ENCODE results near the gene CLEC18C.
"Not testable (repeated sequence)": the region's sequence is repeated elsewhere in the genome, so short reads cannot be mapped to it uniquely, and the experiment has no call there.

Gene CLEC18C

DNA sequence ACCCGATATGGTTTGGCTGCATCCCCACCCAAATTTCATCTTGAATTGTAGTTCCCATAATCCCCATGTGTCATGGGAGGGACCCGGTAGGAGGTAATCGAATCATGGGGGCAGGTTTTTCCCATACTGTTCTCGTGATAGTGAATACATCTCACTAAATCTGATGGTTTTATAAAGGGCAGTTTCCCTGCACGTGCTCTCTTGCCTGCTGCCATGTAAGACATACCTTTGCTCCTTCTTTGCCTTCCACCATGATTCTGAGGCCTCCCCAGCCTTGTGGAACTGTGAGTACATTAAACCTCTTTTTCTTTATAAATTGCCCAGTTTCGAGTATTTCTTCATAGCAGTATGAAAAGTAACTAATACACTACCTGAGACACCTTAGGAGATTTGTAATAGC is 32.8 kb downstream of the CLEC18C start:
- not testable (repeated sequence) for DNase-seq (ENCODE audit: low read depth)

DNA sequence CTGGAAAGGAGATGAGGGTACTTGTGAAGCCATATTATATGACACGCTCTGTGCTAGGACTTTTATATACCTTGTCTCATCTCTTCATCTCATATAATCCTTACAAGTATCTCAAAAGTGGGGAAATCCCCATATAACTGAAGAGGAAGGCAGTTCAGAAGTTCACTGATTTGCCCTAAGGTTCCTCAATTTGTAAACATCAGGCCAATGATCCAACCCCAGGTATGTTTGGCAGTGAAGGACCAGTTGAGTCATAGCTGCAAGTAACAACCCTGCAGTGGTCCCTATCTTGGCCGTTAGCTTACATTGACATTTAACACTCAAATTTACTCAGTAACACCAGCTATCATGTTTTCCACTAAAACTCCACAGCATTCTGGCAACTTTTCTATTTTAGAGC is 45.0 kb downstream of the CLEC18C start:
- DNase-seq (ENCODE audit: low read depth) = not testable (repeated sequence)

DNA sequence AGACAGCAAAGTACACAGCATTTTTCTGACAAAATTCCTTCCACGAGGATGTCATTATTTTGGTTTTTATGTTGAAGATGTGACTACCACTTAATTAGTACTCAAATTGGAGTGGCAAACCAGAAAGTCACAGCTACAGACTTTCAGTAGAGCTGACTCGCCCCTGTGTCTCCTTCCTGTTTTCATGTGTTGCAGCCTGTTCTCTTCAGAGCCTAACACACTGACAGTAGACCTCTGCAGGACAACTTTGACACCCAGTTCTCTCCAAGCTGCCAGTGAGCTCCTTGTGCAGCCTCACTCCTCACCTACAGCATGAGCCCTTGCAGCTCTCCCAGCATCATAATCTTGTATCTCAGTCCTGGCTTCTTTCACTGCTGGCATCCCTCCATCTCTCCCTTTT is 49.0 kb downstream of the CLEC18C start:
- not testable (repeated sequence) for DNase-seq (ENCODE audit: low read depth)

DNA sequence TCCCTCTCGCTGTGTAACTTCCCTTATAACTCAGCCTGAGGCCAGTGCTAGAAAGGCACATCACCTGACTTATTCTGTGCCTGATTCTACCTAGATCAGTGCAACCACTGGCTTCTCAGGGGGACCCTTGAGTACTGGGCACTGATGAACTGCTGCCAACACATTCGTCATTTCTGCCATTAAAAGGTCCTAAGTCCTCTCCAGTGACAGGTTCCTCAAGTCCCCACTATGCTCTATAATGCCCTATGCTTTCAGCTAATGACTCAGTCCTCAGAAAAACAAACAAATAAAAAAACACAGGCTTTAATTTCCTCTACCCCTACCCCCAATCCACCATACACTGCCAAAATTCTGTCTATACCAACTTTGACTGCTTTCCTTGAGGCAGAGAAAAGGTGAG is 49.6 kb downstream of the CLEC18C start:
- not testable (repeated sequence) for DNase-seq (ENCODE audit: low read depth)

DNA sequence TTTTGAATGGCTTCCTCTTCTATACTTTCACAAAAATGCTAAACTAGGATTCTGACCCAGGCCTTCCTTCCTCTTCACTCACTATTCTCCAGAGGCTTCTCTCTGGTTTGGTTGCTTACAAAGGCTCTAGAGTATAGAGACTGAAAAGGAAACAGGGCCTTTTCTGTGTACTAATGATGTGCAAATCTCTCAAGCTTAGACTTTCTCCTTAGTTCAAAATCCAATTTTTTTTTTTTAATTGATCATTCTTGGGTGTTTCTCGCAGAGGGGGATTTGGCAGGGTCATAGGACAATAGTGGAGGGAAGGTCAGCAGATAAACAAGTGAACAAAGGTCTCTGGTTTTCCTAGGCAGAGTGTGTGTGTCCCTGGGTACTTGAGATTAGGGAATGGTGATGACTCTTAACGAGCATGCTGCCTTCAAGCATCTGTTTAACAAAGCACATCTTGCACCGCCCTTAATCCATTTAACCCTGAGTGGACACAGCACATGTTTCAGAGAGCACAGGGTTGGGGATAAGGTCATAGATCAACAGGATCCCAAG is 50.5 kb downstream of the CLEC18C start:
- DNase-seq (ENCODE audit: low read depth) = not testable (repeated sequence)

DNA sequence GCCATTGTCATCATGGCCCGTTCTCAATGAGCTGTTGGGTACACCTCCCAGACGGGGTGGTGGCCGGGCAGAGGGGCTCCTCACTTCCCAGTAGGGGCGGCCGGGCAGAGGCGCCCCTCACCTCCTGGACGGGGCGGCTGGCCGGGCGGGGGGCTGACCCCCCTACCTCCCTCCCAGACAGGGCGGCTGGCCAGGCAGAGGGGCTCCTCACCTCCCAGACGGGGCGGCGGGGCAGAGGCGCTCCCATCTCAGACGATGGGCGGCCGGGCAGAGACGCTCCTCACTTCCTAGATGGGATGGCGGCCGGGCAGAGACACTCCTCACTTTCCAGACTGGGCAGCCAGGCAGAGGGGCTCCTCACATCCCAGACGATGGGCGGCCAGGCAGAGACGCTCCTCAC is 51.1 kb downstream of the CLEC18C start:
- not testable (repeated sequence) for DNase-seq (ENCODE audit: low read depth)

DNA sequence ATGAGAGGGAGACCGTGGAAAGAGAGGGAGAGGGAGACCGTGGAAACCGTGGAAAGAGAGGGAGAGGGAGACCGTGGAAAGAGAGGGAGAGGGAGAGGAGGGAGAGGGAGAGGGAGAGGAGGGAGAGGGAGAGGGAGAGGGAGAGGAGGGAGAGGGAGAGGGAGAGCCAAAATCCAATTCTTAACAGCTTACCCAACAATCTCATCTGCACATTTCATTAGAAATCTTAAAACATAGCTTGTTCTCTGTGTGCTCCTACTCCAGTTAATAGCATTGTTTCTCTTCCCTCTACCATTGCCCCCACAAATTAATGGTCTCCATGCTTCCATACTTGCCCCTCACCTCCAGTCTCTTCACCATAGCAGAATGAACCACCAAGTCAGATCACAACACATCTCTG is 51.8 kb downstream of the CLEC18C start:
- DNase-seq (ENCODE audit: low read depth) = not testable (repeated sequence)

DNA sequence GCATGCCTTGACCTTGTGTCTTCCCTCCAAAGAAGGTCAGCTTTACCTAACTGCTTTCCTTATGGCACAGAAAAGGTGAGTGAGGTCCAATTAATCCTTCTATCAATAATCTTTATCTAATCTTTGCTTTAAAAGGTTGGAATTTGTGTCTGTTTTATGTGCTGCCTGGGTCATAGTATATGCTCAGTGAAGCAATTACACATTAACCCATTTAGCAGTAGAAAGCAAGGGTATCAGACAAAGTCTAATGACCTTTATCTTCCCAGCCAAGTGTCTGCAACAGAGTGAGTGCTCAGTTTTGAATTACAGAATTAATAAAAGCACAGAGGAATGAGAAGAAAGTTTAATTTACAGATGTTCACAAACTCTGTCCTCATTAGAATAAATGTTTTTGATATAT is 52.4 kb downstream of the CLEC18C start:
- not testable (repeated sequence) for DNase-seq (ENCODE audit: low read depth)

DNA sequence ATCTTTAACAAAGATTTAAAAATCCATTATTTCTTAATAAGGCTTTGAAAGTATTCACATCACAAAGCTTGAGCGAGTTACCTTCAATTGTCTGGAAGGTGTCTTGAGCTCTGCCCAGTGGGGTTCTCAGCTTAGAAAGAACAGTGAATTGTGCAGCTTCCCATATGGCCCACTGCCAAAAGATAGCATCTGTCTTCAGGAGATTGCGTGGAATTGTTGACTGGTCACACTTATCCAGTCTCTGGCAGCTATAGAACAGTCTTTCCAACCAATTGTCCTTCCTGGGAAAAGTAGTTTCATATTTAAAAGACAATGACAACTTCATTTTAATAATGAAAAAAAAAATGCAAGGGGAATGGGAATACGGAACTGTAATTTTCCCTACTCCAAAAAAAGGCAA is 58.2 kb downstream of the CLEC18C start:
- not testable (repeated sequence) for DNase-seq (ENCODE audit: low read depth)

Measured in stimulated activated CD4-positive, alpha-beta T cell treated with anti-CD3 and anti-CD28 coated beads, Interleukin-2, amount 100 ng/mL, for 4 hours (primary cell).